K562 (cell line): ENCODE results near the gene H2BK1. TPM values are rescaled to one million over a fixed set of nuclear protein-coding genes. Genes with fewer than 3 reads are reported as not detected.
A peak's percentile ranks its signal among the peaks of the same experiment; 100 is the strongest.

Experiments used
- ARID2 ChIP-seq: fragments of 450-650 bp; IDR thresholded peaks from 2 replicates; pipeline ENCODE4 v1.6.1; 2017; ENCODE audit warnings: antibody characterized with exemption, mild to moderate bottlenecking
- ARID3B ChIP-seq: fragments of 250-450 bp; sonication (Bioruptor Pico); IDR thresholded peaks from 2 replicates; pipeline ENCODE4 v1.4.0; 2020; ENCODE audit warnings: borderline replicate concordance
- E2F3 ChIP-seq: fragments of 250-450 bp; sonication (Bioruptor Pico); IDR thresholded peaks from 2 replicates; pipeline ENCODE4 v1.4.0; 2020; ENCODE audit warnings: mild to moderate bottlenecking
- NFIX ChIP-seq: fragments of 250-450 bp; sonication (Bioruptor Pico); IDR thresholded peaks from 2 replicates; pipeline ENCODE4 v1.4.0; 2020; ENCODE audit warnings: low read depth, mild to moderate bottlenecking, moderate library complexity
- PATZ1 ChIP-seq: fragments of 250-450 bp; sonication (Bioruptor Pico); IDR thresholded peaks from 2 replicates; pipeline ENCODE4 v1.5.0; 2020; ENCODE audit warnings: mild to moderate bottlenecking, borderline replicate concordance
- RBFOX2 ChIP-seq: fragments of 200-400 bp; formaldehyde crosslinking; IDR thresholded peaks from 2 replicates; pipeline ENCODE4 v1.6.1; 2017; ENCODE audit warnings: low read depth, mild to moderate bottlenecking, low read length, moderate library complexity
- REST ChIP-seq, 2 experiments: fragments of 450-650 bp; formaldehyde crosslinking in 1 of 2; IDR thresholded peaks; 2 replicates each; pipeline versions ENCODE4 v1.4.0 to v1.6.1; 2014 to 2020; ENCODE audit warnings: mild to moderate bottlenecking in 2 of 2, borderline replicate concordance in 1 of 2, low read depth in 1 of 2
- SP1 ChIP-seq: sonication (generic); formaldehyde crosslinking; IDR thresholded peaks from 2 replicates; pipeline ENCODE4 v1.8.1; 2022; ENCODE audit warnings: mild to moderate bottlenecking, missing genetic modification reagents
- TAF1 ChIP-seq: IDR thresholded peaks from 2 replicates; pipeline ENCODE4 v1.6.1; 2011; ENCODE audit warnings: mild to moderate bottlenecking, low read length, moderate library complexity; ENCODE audit not compliant: insufficient read depth, control insufficient read depth, severe bottlenecking; ENCODE audit errors: extremely low read depth
- ZNF316 ChIP-seq: fragments of 450-650 bp; IDR thresholded peaks from 2 replicates; pipeline ENCODE4 v1.6.1; 2016
- ZNF445 ChIP-seq: fragments of 250-450 bp; sonication (Bioruptor Pico); IDR thresholded peaks from 2 replicates; pipeline ENCODE4 v1.4.0; 2020; ENCODE audit warnings: low read depth, mild to moderate bottlenecking, moderate library complexity
- polyA plus RNA-seq, 8 experiments: library from polyadenylated mRNA; depleted of rRNA in 4 of 8; stranded (reverse) in 5 of 8; unstranded in 3 of 8; fragments of >200 nt; fragmentation: Nextera tagmentation in 2 of 8; fragmentation: Illumina TruSeq in 1 of 8; extraction: Ambion mirVana in 2 of 8; extraction: Trizol in 1 of 8; gene quantifications; 2 replicates each; pipeline versions ENCODE4 v1.2.1 to v1.2.3, GENCODE V29; 2011 to 2014; ENCODE audit warnings: inconsistent platforms in 1 of 8, missing spikeins in 1 of 8
- total RNA-seq, 7 experiments: library from RNA; depleted of rRNA in 6 of 7; stranded (reverse); fragments of >200 nt in 6 of 7; fragmentation: Illumina TruSeq in 2 of 7; extraction: Trizol in 2 of 7; gene quantifications; 2 replicates each; pipeline versions ENCODE4 v1.2.1 to v1.2.3, GENCODE V29; 2011 to 2021; ENCODE audit warnings: low replicate concordance in 1 of 7

Gene H2BK1
- total and polyA plus RNA-seq, 9 of the 15 experiments (the other 6 are each of a cell fraction or from before 2014, with no cell fraction given) = not detected

DNA sequence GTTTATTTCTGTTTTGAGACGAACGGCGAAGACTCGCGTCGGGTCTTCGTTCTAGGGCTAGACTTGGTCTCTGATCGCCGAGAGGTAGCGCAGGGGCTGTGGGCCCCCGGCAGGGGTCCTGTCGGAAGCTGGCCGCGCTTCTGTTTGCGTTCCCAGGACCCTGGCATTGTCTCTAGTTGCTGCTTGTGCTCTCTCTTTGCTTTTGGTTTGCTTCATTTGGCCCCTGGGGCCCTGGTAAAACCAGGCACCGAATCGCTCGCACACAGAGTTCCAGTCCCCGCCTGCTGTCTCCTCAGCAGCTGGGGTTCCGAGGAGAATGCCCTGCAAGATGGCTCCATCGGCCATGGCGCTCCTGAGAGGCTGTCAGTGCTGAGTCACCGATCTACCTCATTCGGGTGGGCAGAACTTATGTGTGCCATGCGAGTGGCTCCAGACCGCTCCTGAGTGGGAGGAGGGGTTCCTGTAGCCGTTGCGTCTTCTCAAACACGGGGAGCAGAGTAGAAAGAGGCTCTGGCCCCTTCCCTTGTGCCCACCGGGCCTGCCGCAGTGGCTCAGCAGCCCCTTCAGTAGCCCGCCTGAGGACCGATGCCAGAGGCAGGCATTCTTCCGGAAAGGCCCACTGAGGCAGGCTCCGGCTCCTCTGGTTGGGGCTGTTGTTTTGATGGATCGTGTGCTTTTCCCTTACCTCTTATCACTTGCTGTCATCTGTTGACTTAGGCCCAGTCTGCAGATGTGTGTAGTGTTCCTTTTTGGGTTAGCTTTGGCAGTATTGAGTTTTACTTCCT, 22.8 kb upstream of the H2BK1 start (continued):
- no peak for TF ChIP-seq REST (IDR thresholded peaks at IDR 0.05; ENCODE audit: borderline replicate concordance)
- TF ChIP-seq REST (CRISPR knock-in tag; IDR thresholded peaks at IDR 0.05; ENCODE audit: low read depth) = no peak
- no peak; the same call in 1 of the 2 replicates for TF ChIP-seq SP1 (CRISPR knock-in tag)
- peak; percentile 48 for TF ChIP-seq TAF1
- TF ChIP-seq ZNF445 (CRISPR knock-in tag) = no peak
- TF ChIP-seq ARID2 = 0 out of 2 replicates have a peak, but pooled peaks have one; percentile 44
- TF ChIP-seq RBFOX2 = peak; percentile 8
- no peak for TF ChIP-seq ARID3B (CRISPR knock-in tag)
- TF ChIP-seq NFIX (CRISPR knock-in tag) = no peak
- TF ChIP-seq E2F3 (CRISPR knock-in tag) = 0 out of 2 replicates have a peak, but pooled peaks have one; percentile 27
- TF ChIP-seq PATZ1 (CRISPR knock-in tag) = no peak
- peak; percentile 75 for TF ChIP-seq ZNF316
